Stimulated activated CD4-positive, alpha-beta T cell treated with anti-CD3 and anti-CD28 coated beads, Interleukin-15, amount 100 ng/mL, for 48 hours (primary cell): ENCODE measurements around the gene GRWD1.

Experiments used
- DNase-seq, 2 donors: peaks; one replicate each; pipeline ENCODE4 v3.0.0-alpha.2; 2020; ENCODE audit warnings: low read depth in 2 of 2

GRWD1 gene

GRCh38 chr19:48424694-48425219, 21.0 kb upstream of the GRWD1 start:
- no peak for DNase-seq

- DNase-seq, result no peak
Observed at GRCh38 chr19:48428670-48429069, 17.1 kb upstream of the GRWD1 start.

- DNase-seq, result no peak
Observed at GRCh38 chr19:48433337-48433736, 12.4 kb upstream of the GRWD1 start.

- no peak for DNase-seq
Observed at GRCh38 chr19:48436586-48436985, 9.2 kb upstream of the GRWD1 start.

GRCh38 chr19:48441360-48442050, 4.3 kb upstream of the GRWD1 start:
- DNase-seq, result no peak

GRCh38 chr19:48442116-48443035, 3.4 kb upstream of the GRWD1 start:
- DNase-seq, result no peak

- DNase-seq, result no peak
Observed at GRCh38 chr19:48443256-48443655, 2.5 kb upstream of the GRWD1 start.

GRCh38 chr19:48443731-48444128, 2.1 kb upstream of the GRWD1 start:
- no peak for DNase-seq

- no peak for DNase-seq
Observed at GRCh38 chr19:48444129-48444935, 1.5 kb upstream of the GRWD1 start.

- no peak for DNase-seq
Observed at GRCh38 chr19:48444936-48445200, 915 bp upstream of the GRWD1 start.

- DNase-seq, result no peak
Observed at GRCh38 chr19:48445256-48445605, 552 bp upstream of the GRWD1 start.

GRCh38 chr19:48446579-48446978, 796 bp downstream of the GRWD1 start:
- no peak for DNase-seq

GRCh38 chr19:48448563-48448962, 2.8 kb downstream of the GRWD1 start:
- DNase-seq, result no peak

- DNase-seq, result no peak
Observed at GRCh38 chr19:48450441-48450840, 4.7 kb downstream of the GRWD1 start.

GRCh38 chr19:48450863-48451262, 5.1 kb downstream of the GRWD1 start:
- no peak for DNase-seq

GRCh38 chr19:48451624-48452023, 5.8 kb downstream of the GRWD1 start:
- no peak for DNase-seq

GRCh38 chr19:48452289-48453190, 6.8 kb downstream of the GRWD1 start:
- no peak for DNase-seq

GRCh38 chr19:48454150-48454730, 8.5 kb downstream of the GRWD1 start:
- DNase-seq, result no peak

- no peak for DNase-seq
Observed at GRCh38 chr19:48455171-48455907, 9.6 kb downstream of the GRWD1 start, which contains the start of gene KCNJ14. TSS of gene KCNJ14 (plus strand) at chr19:48455574. CDS start at chr19:48461725, 6,151 bp downstream.

- DNase-seq, result no peak
Observed at GRCh38 chr19:48455908-48456562, 10.3 kb downstream of the GRWD1 start.
